Progenitor cell of endocrine pancreas (in vitro differentiated cells): Measurements from ENCODE around the gene NPHP4. TPM values are rescaled to one million over a fixed set of nuclear protein-coding genes. Genes with fewer than 3 reads are reported as not detected.

Experiments
- DNase-seq: peaks from one replicate; pipeline ENCODE4 v3.0.0; 2021; ENCODE audit warnings: low spot score; ENCODE audit not compliant: unreplicated experiment
- H3K27ac Mint-ChIP-seq: 2 replicates; pipeline ENCODE4 v1.8.0; 2021; ENCODE audit warnings: mild to moderate bottlenecking, moderate library complexity, mixed read lengths
- H3K27me3 Mint-ChIP-seq: 2 replicates; pipeline ENCODE4 v1.8.0; 2021; ENCODE audit warnings: mixed read lengths
- H3K36me3 Mint-ChIP-seq: 2 replicates; pipeline ENCODE4 v1.8.0; 2022; ENCODE audit warnings: mixed read lengths; ENCODE audit not compliant: insufficient read depth
- H3K4me1 Mint-ChIP-seq: 2 replicates; pipeline ENCODE4 v1.8.0; 2021; ENCODE audit warnings: low read depth, mixed read lengths
- H3K4me3 Mint-ChIP-seq: 2 replicates; pipeline ENCODE4 v1.8.0; 2021; ENCODE audit warnings: low read depth, mild to moderate bottlenecking, moderate library complexity, mixed read lengths
- H3K9me3 Mint-ChIP-seq: 2 replicates; pipeline ENCODE4 v1.8.0; 2021; ENCODE audit warnings: low read depth, mixed read lengths
- total RNA-seq: library from RNA; stranded (reverse); gene quantifications from 2 replicates; pipeline ENCODE4 v1.2.1, GENCODE V29; 2021
- TF ChIP-seq, protein P1 (sequence below): fragments of 200-600 bp; sonication (generic); IDR thresholded peaks from one replicate; pipeline ENCODE4 v1.5.0; 2021; ENCODE audit warnings: antibody characterized with exemption, mild to moderate bottlenecking; ENCODE audit not compliant: unreplicated experiment

Gene NPHP4
- total RNA-seq, 1 donor from 2014 or later: 29.9 TPM

DNA sequence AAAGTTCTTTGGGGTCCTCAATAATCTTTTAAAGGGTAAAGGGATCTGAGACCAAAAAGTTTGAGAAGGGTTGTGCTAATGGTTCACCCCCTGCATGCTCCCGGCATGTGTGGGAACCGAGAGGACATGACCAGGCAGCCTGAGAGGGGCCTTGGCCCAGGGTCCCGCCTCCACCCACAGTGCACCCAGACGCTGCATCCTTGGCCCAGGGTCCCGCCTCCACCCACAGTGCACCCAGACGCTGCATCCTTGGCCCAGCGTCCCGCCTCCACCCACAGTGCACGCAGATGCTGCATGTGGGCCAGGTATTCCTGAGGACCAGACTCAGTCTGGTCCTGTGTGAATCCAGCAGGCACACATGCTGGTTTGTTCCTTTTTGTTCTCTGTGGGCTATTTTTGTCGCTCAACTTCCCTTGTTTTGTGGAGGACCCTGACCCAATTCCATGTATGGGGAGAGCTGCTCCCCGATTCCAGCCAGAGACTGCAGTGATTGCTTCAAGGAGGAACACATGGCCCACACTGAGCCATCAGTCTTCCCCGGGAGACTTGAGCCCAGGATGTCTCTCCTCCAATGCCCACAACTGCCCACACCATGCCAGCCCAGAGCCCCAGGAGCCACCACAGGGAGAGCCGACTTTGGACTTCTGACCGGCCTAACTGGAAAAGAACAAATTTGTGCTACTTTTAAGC lies 3.5 kb downstream of the NPHP4 start:
- DNase-seq: no peak
- Mint-ChIP-seq H3K9me3 (no peaks in the 10 kb centered on the region), H3K4me1 (peaks cover 6% of the 10 kb centered on the region), H3K27ac (no peak overlapping the region), H3K4me3 (no peak overlapping the region), H3K36me3 (peaks cover 2% of the 10 kb centered on the region), H3K27me3 (peaks cover 12% of the 10 kb centered on the region)
- TF ChIP-seq, protein P1, sequence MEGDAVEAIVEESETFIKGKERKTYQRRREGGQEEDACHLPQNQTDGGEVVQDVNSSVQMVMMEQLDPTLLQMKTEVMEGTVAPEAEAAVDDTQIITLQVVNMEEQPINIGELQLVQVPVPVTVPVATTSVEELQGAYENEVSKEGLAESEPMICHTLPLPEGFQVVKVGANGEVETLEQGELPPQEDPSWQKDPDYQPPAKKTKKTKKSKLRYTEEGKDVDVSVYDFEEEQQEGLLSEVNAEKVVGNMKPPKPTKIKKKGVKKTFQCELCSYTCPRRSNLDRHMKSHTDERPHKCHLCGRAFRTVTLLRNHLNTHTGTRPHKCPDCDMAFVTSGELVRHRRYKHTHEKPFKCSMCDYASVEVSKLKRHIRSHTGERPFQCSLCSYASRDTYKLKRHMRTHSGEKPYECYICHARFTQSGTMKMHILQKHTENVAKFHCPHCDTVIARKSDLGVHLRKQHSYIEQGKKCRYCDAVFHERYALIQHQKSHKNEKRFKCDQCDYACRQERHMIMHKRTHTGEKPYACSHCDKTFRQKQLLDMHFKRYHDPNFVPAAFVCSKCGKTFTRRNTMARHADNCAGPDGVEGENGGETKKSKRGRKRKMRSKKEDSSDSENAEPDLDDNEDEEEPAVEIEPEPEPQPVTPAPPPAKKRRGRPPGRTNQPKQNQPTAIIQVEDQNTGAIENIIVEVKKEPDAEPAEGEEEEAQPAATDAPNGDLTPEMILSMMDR: no peak

DNA sequence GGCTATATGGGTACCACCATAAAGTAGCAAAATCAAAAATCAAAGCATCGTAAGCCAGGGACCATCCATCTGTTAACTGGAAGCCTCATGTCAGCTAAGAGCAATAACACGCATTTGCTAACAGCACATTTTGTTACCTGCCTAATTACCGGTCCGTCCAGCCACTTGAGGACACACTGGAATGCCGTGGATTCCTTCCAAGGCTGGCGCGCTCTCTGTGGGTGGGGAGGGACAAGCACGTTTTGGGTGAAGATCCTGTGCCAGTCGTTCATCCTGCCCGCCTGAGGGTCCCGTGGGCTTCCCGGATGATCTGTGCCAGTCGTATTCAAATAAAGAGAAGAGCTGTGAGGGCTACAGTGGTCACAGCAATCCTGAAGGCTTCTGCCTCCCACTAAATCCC lies 6.2 kb downstream of the NPHP4 start:
- no peak for DNase-seq
- Mint-ChIP-seq H3K4me1 (peaks cover 7% of the 10 kb centered on the region), H3K27me3 (peaks cover 3% of the 10 kb centered on the region), H3K9me3 (no peaks in the 10 kb centered on the region), H3K4me3 (no peak overlapping the region), H3K36me3 (peaks cover 2% of the 10 kb centered on the region), H3K27ac (no peak overlapping the region)
- TF ChIP-seq, protein P1: no peak

DNA sequence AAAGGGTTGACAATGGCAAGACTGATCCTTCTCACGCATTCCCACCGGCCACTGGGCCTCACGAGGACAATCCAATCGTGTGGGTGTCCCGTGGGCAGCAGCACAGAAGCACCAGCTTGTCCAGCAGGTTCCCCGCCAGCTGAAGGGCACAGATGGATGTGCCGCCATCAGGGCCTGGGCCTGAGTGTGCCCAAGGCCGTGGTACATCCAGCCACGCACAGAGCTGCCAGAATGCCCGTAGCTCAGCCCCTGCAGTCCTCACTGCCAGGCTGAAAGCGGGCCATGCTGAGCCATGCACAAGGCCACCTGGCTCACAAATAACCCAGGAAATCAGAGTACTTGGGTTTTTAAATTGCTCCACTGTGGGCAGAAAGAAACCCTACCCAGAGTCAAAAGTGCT lies 7.0 kb downstream of the NPHP4 start:
- Mint-ChIP-seq H3K4me3 (no peak overlapping the region), H3K4me1 (peaks cover 4% of the 10 kb centered on the region), H3K27me3 (no peaks in the 10 kb centered on the region), H3K36me3 (peaks cover 2% of the 10 kb centered on the region), H3K27ac (no peak overlapping the region), H3K9me3 (no peaks in the 10 kb centered on the region)
- TF ChIP-seq, protein P1: no peak
- no peak for DNase-seq

DNA sequence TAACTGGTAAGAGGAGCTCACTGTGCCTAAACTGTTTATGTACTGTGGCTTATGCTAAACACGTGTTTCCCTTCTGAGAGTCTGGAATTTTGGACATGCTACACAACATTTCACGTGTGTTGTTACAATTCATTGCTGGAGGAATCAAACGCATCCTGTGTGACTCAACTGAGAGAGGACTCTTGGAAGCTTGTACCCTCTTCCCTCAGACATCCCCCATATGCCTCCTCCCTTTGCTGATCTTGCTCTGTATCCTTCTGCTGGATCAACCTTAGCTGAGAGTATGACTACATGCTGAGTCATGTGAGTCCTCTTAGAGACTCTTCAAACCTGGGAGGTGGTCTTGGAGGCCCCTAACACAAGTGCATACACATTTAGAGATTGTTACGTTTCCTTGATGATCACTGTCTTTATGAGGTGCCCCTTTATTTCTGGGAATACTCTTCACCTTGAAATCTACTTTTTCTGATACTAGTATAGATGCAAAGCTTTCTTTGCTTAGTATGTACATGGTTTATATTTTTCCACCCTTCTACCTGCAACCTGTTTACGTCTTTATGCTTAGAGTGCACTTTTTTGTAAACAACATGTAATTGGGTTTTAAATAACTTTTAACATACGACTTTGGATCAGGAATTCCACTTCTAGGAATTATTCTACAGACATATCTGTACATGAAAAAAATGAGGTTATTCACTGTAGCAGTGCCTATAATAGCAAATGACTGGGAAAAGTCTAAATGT lies 8.7 kb downstream of the NPHP4 start:
- H3K4me3 Mint-ChIP-seq: no peak overlapping the region
- H3K9me3 Mint-ChIP-seq: no peaks in the 10 kb centered on the region
- peaks cover 1% of the 10 kb centered on the region for H3K36me3 Mint-ChIP-seq
- no peaks in the 10 kb centered on the region for H3K27me3 Mint-ChIP-seq
- no peak overlapping the region for H3K27ac Mint-ChIP-seq
- no peak for DNase-seq
- H3K4me1 Mint-ChIP-seq: peaks cover 4% of the 10 kb centered on the region
- TF ChIP-seq, protein P1: no peak

DNA sequence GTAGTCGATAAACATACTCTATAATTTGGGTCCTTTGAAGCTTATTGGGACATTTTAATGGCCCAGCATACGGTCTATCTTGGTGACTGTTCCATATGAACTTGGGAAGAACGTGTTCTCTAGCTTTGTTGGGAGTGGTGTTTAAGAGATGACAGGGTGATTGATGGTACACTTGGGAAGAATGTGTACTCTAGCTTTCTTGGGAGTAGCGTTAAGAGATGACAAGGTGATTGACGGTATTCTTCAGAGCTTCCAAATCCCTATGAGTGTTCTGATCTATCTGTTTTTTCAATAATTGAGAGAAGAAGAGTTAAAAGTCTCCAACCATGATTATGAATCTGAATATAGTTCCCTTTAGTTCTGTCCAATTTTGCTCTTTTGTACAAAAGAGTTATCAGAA lies 9.4 kb downstream of the NPHP4 start:
- no peaks in the 10 kb centered on the region for H3K27me3 Mint-ChIP-seq
- H3K36me3 Mint-ChIP-seq: peaks cover 1% of the 10 kb centered on the region
- no peaks in the 10 kb centered on the region for H3K9me3 Mint-ChIP-seq
- H3K27ac Mint-ChIP-seq: no peak overlapping the region
- TF ChIP-seq, protein P1: no peak
- no peak for DNase-seq
- H3K4me1 Mint-ChIP-seq: peaks cover 4% of the 10 kb centered on the region
- H3K4me3 Mint-ChIP-seq: no peak overlapping the region
